NCI-H1092 (cell line): ENCODE data around the gene KCNJ6.
"Not testable (repeated sequence)": the region's sequence is repeated elsewhere in the genome, so short reads cannot be mapped to it uniquely, and the experiment has no call there.

Experiments used
- DNase-seq: peaks from one replicate; lab custom pipeline; 2025; lab: John Stamatoyannopoulos, UW

Gene KCNJ6

GRCh38 chr21:37675202-37675801 is 241.0 kb downstream of the KCNJ6 start:
- peak; percentile 37 for DNase-seq

DNA sequence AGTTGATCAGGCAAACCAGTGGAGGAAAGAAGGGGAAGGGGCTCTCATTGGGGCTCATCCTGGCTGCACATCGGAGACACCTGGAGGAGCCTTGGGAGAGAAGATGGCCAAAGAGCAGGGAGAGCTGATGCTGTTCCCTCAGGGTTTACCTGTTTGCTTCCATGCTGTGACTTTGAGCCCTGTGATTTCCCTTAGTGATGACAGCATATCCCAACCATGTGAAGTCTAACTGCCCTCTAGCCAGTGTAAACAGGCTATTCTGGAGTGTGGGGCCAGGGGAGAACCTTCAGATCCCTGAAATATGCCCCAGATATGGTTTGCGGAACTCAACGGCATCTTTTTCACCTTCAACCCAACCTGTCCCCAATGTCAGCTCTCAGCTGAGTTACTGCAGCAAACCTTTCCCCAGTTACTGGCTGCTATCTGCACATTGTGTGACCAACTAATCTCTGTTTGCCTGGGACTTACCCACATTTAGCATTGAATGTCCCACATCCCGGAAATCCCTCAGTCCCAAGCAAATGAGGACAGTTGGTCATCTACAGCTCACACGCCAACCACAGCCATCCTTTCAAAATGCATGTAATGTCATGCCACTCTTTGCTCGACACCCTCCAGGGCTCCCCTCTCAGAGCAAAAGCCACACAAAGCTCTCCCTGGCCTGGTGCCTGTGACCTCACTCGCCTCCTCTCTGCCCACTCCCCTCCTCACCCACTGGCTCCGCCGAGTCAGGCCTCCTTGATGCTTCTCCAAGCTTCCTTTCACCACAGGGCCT is 242.3 kb downstream of the KCNJ6 start:
- DNase-seq, result no peak

DNA sequence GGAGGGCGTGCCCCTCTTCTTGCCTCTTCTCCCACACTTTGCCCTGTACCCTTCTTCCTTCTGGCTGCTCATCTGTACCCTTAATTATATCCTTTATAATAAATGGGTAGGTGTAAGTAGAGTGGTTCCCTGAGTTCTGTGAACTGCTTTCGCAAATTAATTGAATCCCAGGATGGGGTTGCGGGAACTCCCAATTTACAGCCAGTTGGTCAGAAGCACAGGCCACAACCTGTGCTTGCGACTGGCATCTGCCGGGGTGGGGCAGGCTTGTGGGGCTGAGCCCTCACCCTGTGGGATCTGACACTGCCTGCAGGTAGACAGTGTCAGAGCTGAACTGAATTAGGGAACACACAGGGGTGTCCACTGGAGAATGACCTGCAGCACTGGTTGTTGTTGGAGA is 244.9 kb downstream of the KCNJ6 start:
- no peak for DNase-seq

GRCh38 chr21:37670883-37671282 is 245.4 kb downstream of the KCNJ6 start:
- no peak for DNase-seq

GRCh38 chr21:37669249-37669648 is 247.0 kb downstream of the KCNJ6 start:
- no peak for DNase-seq

DNA sequence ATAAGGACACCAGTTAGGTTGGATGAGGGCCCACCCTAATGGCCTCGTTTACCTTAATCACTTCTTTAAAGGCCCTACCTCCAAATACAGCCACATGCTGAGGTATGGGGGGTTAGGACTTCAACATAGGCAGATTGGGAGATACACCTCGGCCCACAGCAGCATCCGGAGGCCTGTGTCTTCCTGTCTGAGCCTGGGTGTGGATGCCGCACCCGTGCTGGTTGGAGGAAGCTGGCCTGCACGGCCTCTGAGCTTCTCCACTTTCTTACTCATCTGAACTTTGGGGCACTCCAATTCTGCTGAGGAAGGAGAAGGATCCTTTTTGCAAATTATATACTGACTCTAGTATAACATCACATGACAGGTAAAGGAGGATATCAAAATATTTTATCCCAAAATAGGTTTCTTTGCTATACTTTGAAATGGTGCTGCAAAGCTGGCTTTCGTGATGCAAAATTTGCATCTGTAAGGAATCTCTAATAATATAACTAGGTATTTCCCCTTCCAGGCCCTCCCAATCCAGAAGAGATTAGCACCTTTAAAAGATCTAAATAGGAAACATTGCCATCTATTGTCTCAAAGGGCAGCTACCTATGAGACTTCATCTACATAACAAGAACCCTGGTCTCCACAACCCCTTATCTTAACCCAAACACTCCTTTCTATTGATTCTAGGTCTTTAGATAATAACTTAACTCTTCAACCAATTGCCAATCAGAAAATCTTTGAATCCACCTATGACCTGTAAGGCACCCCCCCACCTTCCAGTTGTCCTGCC is 247.6 kb downstream of the KCNJ6 start:
- no peak for DNase-seq

DNA sequence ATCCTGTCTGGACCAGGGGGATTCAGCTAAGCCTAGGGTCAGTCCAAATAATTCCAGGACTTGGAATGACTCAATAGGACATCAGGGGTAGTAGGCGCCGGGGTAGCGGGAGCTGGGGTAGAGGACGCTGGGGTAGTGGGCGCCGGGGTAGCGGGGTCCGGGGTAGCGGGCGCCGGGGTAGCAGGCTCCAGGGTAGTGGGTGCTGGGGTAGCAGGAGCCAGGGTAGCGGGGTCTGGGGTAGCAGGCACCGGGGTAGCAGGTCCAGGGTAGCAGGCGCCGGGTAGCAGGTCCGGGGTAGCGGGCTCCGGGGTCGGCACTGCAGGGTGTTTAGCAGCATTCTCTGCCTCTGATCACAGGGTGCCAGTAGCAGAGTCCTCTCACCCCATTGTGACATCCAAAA is 248.9 kb downstream of the KCNJ6 start:
- no peak for DNase-seq

GRCh38 chr21:37665230-37666024 is 250.8 kb downstream of the KCNJ6 start:
- DNase-seq, result no peak

GRCh38 chr21:37662227-37662626 is 254.0 kb downstream of the KCNJ6 start:
- not testable (repeated sequence) for DNase-seq

DNA sequence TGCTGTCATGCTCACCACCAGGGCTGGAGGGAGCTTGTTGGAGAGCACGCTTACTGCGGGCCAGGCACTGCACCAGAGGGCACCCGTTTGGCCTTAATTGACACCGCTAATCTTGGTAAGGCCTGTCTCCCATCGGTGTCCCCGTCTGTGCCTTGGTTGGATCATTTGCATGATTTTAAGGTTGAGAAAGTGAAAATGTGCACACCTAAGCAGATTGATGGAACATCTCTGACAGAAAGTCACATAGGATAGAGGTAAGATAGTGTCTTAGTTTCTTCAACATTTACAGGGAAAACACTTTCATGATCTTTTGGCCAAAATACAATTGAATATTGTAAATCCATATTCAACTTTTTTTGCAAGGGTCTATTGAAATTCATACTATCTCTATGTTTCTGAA is 255.5 kb downstream of the KCNJ6 start:
- no peak for DNase-seq

DNA sequence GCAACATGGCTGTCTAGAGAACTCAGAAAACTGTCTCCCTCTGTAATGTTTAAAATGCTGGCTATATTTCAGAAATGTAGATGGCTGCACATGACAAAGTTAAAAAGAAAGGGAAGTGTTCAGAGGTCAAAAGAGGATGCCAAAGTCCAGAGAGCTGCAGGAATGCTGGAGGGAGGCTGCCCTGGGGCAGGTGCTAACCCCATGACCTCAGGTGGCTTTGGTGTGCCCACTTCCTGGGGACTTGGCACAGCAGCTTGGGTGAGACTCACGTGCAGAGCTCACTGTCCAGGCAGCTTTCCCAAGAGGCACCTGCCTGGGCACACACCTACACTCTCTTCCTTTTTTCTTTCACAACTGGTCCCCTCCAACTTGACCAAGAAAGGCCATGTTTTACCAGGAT is 256.4 kb downstream of the KCNJ6 start:
- DNase-seq, result no peak

DNA sequence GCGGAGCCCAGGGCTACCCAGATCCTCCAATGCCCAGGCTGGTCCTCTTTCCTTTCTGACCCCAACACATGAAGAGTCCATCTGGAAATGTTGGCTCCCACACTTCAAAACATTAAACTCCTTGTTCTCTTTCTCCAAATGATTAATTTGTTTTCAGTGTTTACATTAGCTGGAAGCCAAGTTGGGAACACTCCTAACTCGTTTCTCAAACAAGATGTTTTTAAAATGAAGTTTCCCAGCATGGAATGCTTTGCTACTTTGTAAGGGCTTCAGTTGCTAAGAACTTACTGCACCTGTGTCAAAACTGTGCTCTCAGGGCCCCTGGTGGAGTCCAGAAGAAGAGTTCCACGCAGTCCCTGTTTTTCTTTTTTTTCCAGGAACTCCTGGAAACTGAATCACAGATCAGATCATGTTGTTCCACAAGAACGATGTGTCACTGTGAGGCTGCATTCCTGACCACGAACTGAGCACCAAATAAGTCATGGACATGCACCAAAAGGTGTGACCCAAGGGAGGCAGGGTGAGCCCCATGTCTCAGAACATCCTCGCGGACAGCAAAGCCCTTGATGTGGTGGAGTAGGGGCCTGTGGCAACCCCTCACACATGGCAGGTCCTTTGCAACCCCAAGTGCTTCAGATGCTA is 257.3 kb downstream of the KCNJ6 start:
- no peak for DNase-seq

DNA sequence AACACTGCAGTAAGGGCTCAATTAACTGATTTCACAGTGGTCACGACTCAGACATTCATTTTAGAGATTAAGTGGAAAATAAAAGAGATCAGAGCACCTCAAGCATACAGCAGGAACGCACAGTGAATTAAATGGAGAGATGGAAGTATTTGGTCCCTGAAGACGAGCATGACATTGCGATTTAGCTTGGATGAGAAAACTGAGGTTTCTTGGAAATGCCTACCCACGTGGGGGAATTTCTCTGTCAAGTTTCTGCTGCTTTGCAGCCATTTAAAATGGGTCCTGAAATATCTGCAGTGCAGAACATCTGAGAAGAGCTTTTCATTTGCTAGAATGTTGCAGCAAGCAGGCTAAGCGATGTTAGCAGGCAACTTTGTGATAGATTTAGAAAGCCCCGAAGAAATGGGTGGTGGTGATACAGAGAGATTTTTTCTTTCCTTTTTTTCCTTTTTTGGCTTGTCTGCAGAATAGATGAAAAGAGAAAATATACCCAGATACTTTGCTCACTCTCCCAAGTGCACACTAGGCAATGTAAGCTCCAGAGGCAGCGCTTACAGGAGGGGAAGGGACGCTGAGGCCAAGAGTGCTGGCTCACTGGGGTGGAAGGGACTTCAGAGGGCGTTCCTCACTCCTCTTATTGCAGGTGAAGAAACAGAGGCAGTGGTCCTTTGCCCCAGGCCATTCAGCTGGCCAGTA is 258.0 kb downstream of the KCNJ6 start:
- no peak for DNase-seq

- DNase-seq, result no peak
These were observed 259.4 kb downstream of the KCNJ6 start for GRCh38 chr21:37656899-37657298.

DNA sequence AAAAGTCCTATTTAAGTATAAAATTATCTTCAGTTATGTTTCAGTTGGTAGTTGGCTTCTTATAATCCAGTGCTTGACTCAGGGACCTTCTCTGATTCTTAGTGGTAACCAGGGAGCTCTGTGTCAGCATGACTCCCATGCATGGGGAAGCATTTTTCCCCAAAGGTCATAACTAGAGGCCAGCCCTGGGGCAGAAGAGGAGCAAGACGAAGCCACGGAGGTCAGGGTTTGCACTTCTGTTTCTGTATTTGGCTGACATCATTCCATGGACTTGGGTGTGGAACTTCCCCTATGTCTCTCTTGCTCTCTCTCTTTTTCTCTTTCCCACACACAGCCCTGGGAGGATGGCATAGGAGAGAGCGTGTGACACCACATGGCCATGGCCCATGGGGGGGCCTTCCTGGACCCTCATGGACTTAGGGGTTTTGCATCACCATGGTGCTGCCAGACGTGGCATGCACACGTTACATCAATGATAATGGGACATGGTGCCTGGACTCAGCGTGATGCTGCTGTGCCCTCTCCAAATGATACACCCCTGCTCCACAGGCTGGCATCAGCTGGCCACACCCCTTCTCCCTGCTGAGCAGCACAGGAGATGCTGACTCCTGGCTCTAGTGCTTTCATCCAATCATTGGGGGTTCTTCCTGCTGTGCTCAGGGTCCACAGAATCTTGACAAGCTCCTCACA is 260.5 kb downstream of the KCNJ6 start:
- DNase-seq, result no peak

- DNase-seq, result no peak
These were observed 261.7 kb downstream of the KCNJ6 start for GRCh38 chr21:37654596-37654995.

GRCh38 chr21:37653201-37653600 is 263.1 kb downstream of the KCNJ6 start:
- DNase-seq, result no peak

- DNase-seq, result no peak
These were observed 268.5 kb downstream of the KCNJ6 start for GRCh38 chr21:37647781-37648180.

GRCh38 chr21:37646761-37647160 is 269.5 kb downstream of the KCNJ6 start:
- not testable (repeated sequence) for DNase-seq

GRCh38 chr21:37645848-37646247 is 270.4 kb downstream of the KCNJ6 start:
- no peak for DNase-seq
